Measurements from ENCODE around the gene SNRPD2.

- no peak for TF ChIP-seq YY1 (IDR thresholded peaks at IDR 0.05; ENCODE audit: insufficient read depth, insufficient read length)
- no peak for TF ChIP-seq SUZ12 (IDR thresholded peaks at IDR 0.05; ENCODE audit: extremely low read depth, insufficient read depth, insufficient read length)
- no peak for TF ChIP-seq ZNF274 (IDR thresholded peaks at IDR 0.05; ENCODE audit: low read depth, low read length)
These were observed 21.4 kb upstream of the SNRPD2 start for GRCh38 chr19:45713141-45713540.

All from NT2/D1 (cell line).